NCI-H2227 (cell line): Measurements from ENCODE around the gene ACAD8.
A peak's percentile ranks its signal among the peaks of the same experiment; 100 is the strongest.
"Not testable (repeated sequence)": the region's sequence is repeated elsewhere in the genome, so short reads cannot be mapped to it uniquely, and the experiment has no call there.

Experiments used
- DNase-seq: peaks from one replicate; lab custom pipeline; 2025; ENCODE audit not compliant: unreplicated experiment; lab: John Stamatoyannopoulos, UW

The ACAD8 gene

GRCh38 chr11:134238956-134239355, 14.4 kb upstream of the ACAD8 start:
- DNase-seq = no peak

- DNase-seq = no peak
Observed at GRCh38 chr11:134240592-134240991, 12.8 kb upstream of the ACAD8 start.

GRCh38 chr11:134242376-134242775, 11.0 kb upstream of the ACAD8 start:
- no peak for DNase-seq

GRCh38 chr11:134243913-134244312, 9.5 kb upstream of the ACAD8 start:
- no peak for DNase-seq

- no peak for DNase-seq
Observed at GRCh38 chr11:134244593-134244992, 8.8 kb upstream of the ACAD8 start.

- DNase-seq = no peak
Observed at GRCh38 chr11:134245434-134245833, 7.9 kb upstream of the ACAD8 start.

- DNase-seq = no peak
Observed at GRCh38 chr11:134246100-134246499, 7.3 kb upstream of the ACAD8 start.

- DNase-seq = no peak
Observed at GRCh38 chr11:134246678-134247077, 6.7 kb upstream of the ACAD8 start.

- DNase-seq = no peak
Observed at GRCh38 chr11:134248910-134249480, 4.4 kb upstream of the ACAD8 start.

- no peak for DNase-seq
Observed at GRCh38 chr11:134250246-134250645, 3.1 kb upstream of the ACAD8 start.

- no peak for DNase-seq
Observed at GRCh38 chr11:134250675-134251074, 2.7 kb upstream of the ACAD8 start.

- peak; percentile 46 for DNase-seq
Observed at GRCh38 chr11:134252346-134253187, 801 bp upstream of the ACAD8 start.

- no peak for DNase-seq
Observed at GRCh38 chr11:134254433-134255183, 1.2 kb downstream of the ACAD8 start.

- DNase-seq = not testable (repeated sequence)
Observed at GRCh38 chr11:134255184-134255561, 1.8 kb downstream of the ACAD8 start.

GRCh38 chr11:134257101-134257500, 3.7 kb downstream of the ACAD8 start:
- no peak for DNase-seq

- DNase-seq = no peak
Observed at GRCh38 chr11:134258577-134258976, 5.2 kb downstream of the ACAD8 start.

GRCh38 chr11:134260503-134260902, 7.1 kb downstream of the ACAD8 start:
- no peak for DNase-seq

GRCh38 chr11:134260983-134261382, 7.6 kb downstream of the ACAD8 start:
- no peak for DNase-seq

- DNase-seq = peak; percentile 41
Observed at GRCh38 chr11:134261626-134262488, 8.5 kb downstream of the ACAD8 start.

GRCh38 chr11:134264966-134265764, 11.8 kb downstream of the ACAD8 start:
- DNase-seq = no peak
